A172 (cell line): ENCODE data around the gene HS1BP3. TPM values are rescaled to one million over a fixed set of nuclear protein-coding genes. Genes with fewer than 3 reads are reported as not detected.

ENCODE experiments used
- DNase-seq: peaks from one replicate; pipeline ENCODE4 v3.0.0-alpha.2; 2015; ENCODE audit warnings: low spot score
- total RNA-seq: library from RNA; depleted of rRNA; stranded (reverse); fragments of >200 nt; shearing (Covaris generic); gene quantifications from 2 replicates; pipeline ENCODE4 v1.2.3, GENCODE V29; 2014

HS1BP3 gene
- total RNA-seq, 1 experiment from 2014 or later, result 43.9 TPM

- DNase-seq, result no peak
These were observed 47.1 kb downstream of the HS1BP3 start for GRCh38 chr2:20603791-20604190.

- no peak for DNase-seq
These were observed 48.1 kb downstream of the HS1BP3 start for GRCh38 chr2:20602803-20603202.

- DNase-seq, result no peak
These were observed 50.1 kb downstream of the HS1BP3 start for GRCh38 chr2:20600756-20601325.

GRCh38 chr2:20599861-20600461 is 50.9 kb downstream of the HS1BP3 start:
- no peak for DNase-seq

GRCh38 chr2:20599001-20599600 is 51.8 kb downstream of the HS1BP3 start:
- no peak for DNase-seq

GRCh38 chr2:20597860-20598183 is 53.1 kb downstream of the HS1BP3 start:
- DNase-seq, result no peak

- no peak for DNase-seq
These were observed 53.7 kb downstream of the HS1BP3 start for GRCh38 chr2:20596973-20597859.

- DNase-seq, result no peak
These were observed 54.5 kb downstream of the HS1BP3 start for GRCh38 chr2:20596193-20596972.

- DNase-seq, result peak; percentile 92
These were observed 55.3 kb downstream of the HS1BP3 start for GRCh38 chr2:20595439-20596192.

- no peak for DNase-seq
These were observed 55.9 kb downstream of the HS1BP3 start for GRCh38 chr2:20594957-20595356.

GRCh38 chr2:20594048-20594750 is 56.7 kb downstream of the HS1BP3 start:
- DNase-seq, result no peak

- DNase-seq, result peak; percentile 90
These were observed 57.5 kb downstream of the HS1BP3 start for GRCh38 chr2:20593072-20594034.

- DNase-seq, result no peak
These were observed 58.5 kb downstream of the HS1BP3 start for GRCh38 chr2:20592106-20593071.

GRCh38 chr2:20590704-20591515 is 60.0 kb downstream of the HS1BP3 start:
- DNase-seq, result no peak

GRCh38 chr2:20589975-20590703 is 60.8 kb downstream of the HS1BP3 start:
- DNase-seq, result no peak
